Activated CD4-positive, CD25-positive, alpha-beta regulatory T cell treated with anti-CD3 and anti-CD28 coated beads, Interleukin-2, amount 50 U/mL, for 24 hours (primary cell): ENCODE measurements around the gene PRKX.
"Not testable (repeated sequence)": the region's sequence is repeated elsewhere in the genome, so short reads cannot be mapped to it uniquely, and the experiment has no call there.

Source experiments
- ATAC-seq, 2 donors: fragments of 150-1000 bp; cut with Tn5 transposase; one replicate each; pipeline ENCODE4 v1.10.0; 2021; ENCODE audit warnings: mild to moderate bottlenecking in 1 of 2, moderate library complexity in 1 of 2

PRKX gene

DNA sequence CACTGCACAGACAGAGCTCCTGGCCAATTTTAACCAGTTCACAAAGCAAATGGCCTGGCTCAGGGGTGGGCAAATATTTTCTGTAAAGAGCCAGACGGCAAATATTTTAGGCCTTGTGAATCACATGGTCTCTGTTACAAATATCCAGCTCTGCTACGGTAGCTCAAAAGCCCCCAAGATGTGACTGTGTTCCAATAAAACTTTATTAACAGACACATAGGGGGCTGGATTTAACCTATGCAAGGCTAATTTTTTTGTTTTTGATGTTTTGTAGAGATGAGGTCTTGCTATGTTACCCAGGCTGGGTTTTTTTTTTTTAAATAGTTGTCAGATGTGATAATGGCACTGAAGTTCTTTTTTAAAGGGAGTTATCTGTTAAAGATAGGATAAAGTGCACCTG, 65.4 kb downstream of the PRKX start:
- ATAC-seq = no peak

GRCh38 chrX:3639858-3640631, 73.4 kb downstream of the PRKX start:
- ATAC-seq = not testable (repeated sequence)

GRCh38 chrX:3639236-3639635, 74.2 kb downstream of the PRKX start:
- no peak for ATAC-seq

- ATAC-seq = no peak
Measured at GRCh38 chrX:3638280-3638873, 75.1 kb downstream of the PRKX start.

- ATAC-seq = no peak
Measured at GRCh38 chrX:3636803-3637202, 76.6 kb downstream of the PRKX start.

- no peak for ATAC-seq
Measured at GRCh38 chrX:3631196-3631595, 82.3 kb downstream of the PRKX start.

DNA sequence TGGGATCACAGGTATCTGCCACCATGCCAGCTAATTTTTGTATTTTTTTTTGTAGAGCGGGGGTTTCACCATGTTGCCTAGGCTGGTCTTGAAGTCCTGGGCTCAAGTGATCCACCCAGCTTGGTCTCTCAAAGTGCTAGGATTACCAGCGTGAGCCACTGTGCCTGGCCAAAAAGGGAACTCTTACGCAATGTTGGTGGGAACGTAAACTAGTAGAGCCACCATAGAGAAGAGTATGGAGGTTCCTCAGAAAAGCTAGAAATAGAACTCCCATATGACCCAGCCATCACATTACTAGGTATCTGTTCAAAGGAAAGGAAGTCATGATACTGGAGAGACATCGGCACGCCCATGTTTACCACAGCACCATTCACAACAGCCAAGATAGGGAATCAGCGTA, 85.9 kb downstream of the PRKX start:
- ATAC-seq = no peak

GRCh38 chrX:3621414-3621813, 92.0 kb downstream of the PRKX start:
- ATAC-seq = no peak

DNA sequence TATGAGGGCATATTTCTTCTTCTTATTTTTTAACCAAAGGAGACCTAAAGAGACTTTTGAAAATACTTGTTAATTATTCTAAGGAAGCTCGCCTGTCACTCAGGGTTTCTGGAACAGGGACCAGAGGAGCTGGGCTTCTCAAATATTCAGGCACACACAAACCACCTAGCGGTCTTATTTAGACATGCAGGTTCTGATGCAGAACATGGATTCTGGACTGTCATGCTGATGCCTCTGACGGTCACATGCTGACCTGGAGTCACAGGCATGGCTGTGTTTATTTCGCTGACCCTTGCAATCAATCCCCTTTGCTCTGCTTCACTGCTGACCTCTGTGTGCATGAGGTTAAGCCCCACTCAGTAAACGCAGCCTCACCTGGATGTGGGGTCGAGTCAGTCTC, 101.7 kb downstream of the PRKX start:
- not testable (repeated sequence) for ATAC-seq

DNA sequence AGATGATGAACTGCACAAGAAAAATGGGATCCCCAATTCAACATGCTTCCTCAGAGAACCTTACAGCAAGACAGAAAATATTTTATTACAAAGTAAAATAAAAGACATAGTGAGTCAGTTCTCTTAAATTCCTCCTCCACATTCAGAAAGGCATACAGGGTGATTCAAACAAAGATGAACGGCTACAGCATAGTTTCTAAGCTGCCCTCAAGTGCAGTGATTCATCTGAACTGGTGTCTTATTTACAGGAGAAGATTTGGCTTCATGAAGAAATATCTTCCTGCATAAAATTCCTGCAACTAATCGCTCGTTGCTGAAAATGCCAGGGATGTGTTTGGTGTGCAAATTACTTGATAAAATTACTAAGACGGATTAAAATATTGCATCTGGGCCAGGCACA, 103.6 kb downstream of the PRKX start:
- ATAC-seq = no peak

DNA sequence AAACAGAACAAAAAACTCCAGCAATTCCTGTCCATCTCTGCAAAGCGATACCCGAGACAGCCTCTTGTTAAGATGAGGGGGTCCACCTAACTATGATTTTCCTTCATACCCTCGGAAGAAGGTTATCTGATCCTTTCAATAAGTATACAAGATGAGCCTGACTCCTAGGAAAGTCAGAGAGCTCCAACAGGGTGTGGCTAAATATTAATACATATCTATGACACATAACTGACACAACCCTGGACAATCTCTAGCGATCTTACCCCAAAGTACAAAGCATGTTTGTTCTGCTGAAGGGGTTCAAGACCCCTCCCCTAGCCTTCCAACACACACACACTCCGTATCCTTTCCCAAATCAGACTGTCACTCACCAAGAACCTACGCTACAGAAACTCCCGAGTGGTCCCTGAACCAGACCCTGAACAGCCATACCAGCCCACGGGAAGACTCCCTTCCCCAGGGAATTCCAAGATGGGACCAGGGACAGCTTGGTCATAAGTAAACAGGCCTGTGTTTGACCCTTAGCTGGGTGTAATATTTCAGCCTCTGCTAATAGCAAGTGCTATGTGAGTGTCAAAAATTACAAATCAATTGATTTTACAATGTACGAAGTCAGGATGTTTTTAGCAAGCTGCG, 110.3 kb downstream of the PRKX start:
- ATAC-seq = no peak

DNA sequence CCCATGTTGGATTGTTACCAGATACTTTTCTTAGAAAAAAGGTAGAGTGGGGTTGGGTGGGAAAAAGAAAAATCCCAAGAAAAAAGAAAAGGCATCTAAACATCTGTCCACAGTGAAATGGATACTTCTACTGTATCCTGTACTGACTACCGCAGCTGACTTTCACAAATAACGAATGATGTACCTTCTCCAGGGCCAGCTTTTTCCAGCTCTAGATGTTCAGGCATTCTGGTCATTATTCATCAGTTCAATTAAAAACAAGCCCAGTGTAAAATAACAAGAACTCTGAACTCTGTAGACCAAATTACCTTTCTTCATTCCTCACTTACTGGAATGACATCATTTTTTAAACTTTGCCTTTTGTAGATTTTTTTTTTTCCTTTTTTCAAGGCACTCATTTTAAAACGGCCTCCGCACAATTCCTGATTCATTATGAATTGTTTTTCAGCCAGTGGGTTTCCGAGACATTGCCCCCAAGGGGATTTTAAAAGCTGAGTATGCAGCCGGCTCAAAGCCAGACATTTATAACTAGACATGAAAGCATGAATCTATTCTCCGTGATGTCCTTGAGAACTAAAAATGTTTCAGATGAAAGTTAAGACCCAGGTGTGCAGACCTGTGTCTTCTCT, 113.5 kb downstream of the PRKX start:
- no peak for ATAC-seq

GRCh38 chrX:3598709-3599108, 114.7 kb downstream of the PRKX start:
- ATAC-seq = no peak

DNA sequence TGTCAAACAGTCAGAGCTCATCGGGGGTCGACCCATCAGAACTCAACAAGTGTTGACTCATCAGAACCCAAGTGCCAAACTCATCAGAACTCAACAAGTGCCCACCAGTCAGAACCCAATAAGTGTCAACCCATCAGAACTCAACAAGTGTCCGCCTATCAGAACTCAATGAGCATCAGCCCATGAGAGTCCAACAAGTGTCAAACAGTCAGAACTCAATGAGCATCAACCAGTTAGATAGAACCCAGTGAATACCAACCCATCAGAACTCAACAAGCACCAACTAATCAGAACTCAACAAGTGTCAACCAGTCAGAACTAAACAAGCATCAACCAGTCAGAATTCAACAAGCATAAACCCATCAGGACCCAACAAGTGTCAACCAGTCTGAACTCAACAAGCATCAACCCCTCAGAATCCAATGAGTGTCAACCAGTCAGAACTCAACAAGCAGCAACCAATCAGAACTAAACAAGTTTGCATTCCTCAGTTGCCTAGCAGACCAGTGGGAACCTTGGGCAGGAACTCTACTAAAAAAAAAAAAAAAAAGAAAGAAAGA, 115.3 kb downstream of the PRKX start:
- no peak for ATAC-seq

DNA sequence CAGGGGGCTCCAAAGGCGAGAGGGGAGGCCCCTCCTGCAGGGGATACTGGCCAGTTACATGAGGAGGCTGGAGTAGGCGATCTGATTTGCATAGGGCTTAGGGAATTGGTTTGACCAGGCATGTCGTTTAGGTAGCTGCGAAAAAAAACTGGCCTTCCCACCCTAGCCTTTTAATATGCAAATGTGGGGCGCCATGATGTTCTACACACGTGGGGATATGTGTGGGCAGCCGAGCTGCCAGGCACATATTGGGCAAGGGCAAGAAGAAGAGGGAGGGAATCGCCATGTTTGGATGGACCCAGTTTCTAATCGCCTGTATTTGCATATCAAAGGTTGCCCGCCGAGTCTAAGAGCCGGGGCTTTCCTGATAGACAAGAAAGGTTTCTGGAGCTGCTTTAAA, 121.3 kb downstream of the PRKX start:
- ATAC-seq = no peak

GRCh38 chrX:3589474-3589873, 124.0 kb downstream of the PRKX start:
- no peak for ATAC-seq

DNA sequence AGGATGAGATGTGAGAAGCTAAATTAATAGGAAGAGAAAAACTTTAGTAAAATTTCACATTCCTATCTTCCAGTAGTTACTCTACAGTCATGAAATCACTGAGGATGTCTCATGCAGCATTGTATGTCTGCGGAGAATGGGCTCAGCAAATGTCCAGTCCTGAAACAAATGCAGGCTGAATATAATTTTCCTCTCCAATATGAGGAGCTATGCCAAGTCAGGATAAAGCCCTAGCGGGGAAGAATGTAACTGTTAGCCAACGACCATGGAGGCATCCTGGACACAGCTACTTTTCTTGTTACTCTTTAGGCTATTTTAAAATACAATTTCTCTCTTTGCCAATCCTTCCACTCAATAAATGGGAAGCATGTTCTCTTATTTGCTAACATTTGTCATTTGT, 127.7 kb downstream of the PRKX start:
- no peak for ATAC-seq

GRCh38 chrX:3584415-3584996, 128.9 kb downstream of the PRKX start:
- no peak for ATAC-seq

DNA sequence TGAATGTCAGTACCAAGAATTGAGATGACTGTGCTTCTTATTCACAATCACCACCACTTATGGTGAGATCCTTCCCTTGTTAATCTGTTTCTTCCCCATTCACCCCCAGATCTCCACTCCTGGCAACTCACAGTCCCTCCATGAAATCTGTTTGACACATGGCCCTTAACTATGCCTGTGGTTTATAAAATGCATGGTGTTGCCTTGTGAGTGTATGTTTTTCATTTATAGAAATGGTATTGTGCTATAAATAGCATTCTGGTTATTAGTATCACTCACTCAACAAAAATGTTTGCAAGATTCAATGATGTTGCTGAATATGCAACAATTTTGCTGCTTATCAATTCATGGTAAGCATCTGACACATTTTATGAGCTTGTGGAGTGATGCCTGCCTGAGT, 131.0 kb downstream of the PRKX start:
- no peak for ATAC-seq

DNA sequence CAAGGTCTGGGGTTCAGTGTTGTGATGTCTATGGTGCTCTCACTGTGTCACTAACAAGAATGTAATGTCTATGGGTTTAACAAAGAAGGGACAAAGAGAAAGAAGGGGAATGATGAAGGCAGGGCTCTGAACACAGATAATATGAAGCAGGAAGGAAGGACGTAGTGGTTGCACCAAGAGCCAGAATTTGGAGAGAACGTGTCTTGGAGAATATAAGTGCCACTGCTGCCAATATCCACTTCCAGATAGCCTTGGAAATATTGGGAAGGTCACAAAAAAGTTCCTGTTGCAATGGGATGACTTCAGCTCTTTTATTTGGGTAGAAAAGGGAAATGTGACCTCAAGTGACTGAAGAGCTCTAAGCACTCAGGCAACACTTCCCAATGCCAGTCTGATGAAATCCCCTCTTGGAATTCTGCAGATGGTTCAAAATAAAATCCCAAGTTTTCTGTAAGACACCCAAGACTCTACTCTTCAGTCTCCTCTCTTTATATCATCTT, 131.8 kb downstream of the PRKX start:
- no peak for ATAC-seq

GRCh38 chrX:3577551-3577950, 135.9 kb downstream of the PRKX start:
- no peak for ATAC-seq

GRCh38 chrX:3576886-3577501, 136.5 kb downstream of the PRKX start:
- no peak for ATAC-seq
